NCI-H2029 (cell line): ENCODE data around the gene PALLD.

Experiments used
- DNase-seq: peaks from one replicate; lab custom pipeline; 2025; lab: John Stamatoyannopoulos, UW

PALLD gene

GRCh38 chr4:168734703-168735678, 238.1 kb downstream of the PALLD start:
- DNase-seq = no peak

GRCh38 chr4:168735735-168736134, 238.9 kb downstream of the PALLD start:
- no peak for DNase-seq

GRCh38 chr4:168736860-168737805, 240.3 kb downstream of the PALLD start:
- DNase-seq = no peak

GRCh38 chr4:168737806-168738172, 240.9 kb downstream of the PALLD start:
- no peak for DNase-seq

- no peak for DNase-seq
Measured at GRCh38 chr4:168739886-168740285, 243.0 kb downstream of the PALLD start.

GRCh38 chr4:168740691-168741090, 243.8 kb downstream of the PALLD start:
- no peak for DNase-seq

GRCh38 chr4:168741281-168742173, 244.7 kb downstream of the PALLD start:
- no peak for DNase-seq

- no peak for DNase-seq
Measured at GRCh38 chr4:168743131-168743530, 246.3 kb downstream of the PALLD start.

GRCh38 chr4:168743601-168744000, 246.7 kb downstream of the PALLD start:
- DNase-seq = no peak

GRCh38 chr4:168744021-168744420, 247.2 kb downstream of the PALLD start:
- DNase-seq = no peak

- no peak for DNase-seq
Measured at GRCh38 chr4:168748807-168749206, 252.0 kb downstream of the PALLD start.

GRCh38 chr4:168751263-168752225, 254.7 kb downstream of the PALLD start:
- DNase-seq = no peak

- no peak for DNase-seq
Measured at GRCh38 chr4:168755598-168756477, 259.0 kb downstream of the PALLD start.

- DNase-seq = no peak
Measured at GRCh38 chr4:168757500-168757899, 260.6 kb downstream of the PALLD start.

- DNase-seq = no peak
Measured at GRCh38 chr4:168758351-168758876, 261.6 kb downstream of the PALLD start.

GRCh38 chr4:168759321-168759720, 262.5 kb downstream of the PALLD start:
- DNase-seq = no peak

- no peak for DNase-seq
Measured at GRCh38 chr4:168759959-168760527, 263.2 kb downstream of the PALLD start.

- no peak for DNase-seq
Measured at GRCh38 chr4:168761066-168761465, 264.2 kb downstream of the PALLD start.

GRCh38 chr4:168765322-168765721, 268.5 kb downstream of the PALLD start:
- DNase-seq = no peak
